ENCODE results near the gene ARHGEF4. TPM values are rescaled to one million over a fixed set of nuclear protein-coding genes. Genes with fewer than 3 reads are reported as not detected.
"Not testable (repeated sequence)": the region's sequence is repeated elsewhere in the genome, so short reads cannot be mapped to it uniquely, and the experiment has no call there.

The ARHGEF4 gene
- total RNA-seq, 6 experiments from 2014 or later = 0.44 to 6.7 (median 0.67) TPM; not detected in 2

DNA sequence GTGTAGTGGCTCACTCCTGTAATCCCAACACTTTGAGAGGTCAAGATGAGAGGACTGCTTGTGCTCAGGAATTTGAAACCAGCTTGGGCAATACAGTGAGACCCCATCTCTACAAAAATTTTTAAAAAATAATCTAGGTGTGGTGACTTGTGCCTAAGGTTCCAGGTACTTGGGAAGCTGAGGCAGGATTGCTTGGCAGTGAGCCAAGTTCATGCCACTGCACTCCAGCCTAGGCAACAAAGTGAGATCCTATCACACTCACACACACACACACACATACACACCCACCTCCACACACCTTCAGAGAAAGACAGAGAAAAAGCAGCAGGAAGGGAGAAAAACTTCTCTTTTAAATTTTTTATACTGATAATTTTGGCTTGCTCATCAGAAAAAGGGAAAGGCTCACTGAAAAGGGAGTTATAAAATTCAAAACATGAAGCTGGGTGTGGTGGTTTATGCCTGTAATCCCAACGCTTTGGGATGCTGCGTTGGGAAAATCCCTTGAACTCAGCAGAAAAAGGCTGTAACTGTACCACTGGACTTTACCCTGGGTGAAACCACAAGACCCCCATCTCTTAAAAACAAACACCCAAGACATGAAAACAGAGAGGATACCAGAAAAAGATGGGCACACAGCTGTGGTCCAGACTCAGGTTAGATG is 230.9 kb downstream of the ARHGEF4 start:
- TF ChIP-seq, protein P1, sequence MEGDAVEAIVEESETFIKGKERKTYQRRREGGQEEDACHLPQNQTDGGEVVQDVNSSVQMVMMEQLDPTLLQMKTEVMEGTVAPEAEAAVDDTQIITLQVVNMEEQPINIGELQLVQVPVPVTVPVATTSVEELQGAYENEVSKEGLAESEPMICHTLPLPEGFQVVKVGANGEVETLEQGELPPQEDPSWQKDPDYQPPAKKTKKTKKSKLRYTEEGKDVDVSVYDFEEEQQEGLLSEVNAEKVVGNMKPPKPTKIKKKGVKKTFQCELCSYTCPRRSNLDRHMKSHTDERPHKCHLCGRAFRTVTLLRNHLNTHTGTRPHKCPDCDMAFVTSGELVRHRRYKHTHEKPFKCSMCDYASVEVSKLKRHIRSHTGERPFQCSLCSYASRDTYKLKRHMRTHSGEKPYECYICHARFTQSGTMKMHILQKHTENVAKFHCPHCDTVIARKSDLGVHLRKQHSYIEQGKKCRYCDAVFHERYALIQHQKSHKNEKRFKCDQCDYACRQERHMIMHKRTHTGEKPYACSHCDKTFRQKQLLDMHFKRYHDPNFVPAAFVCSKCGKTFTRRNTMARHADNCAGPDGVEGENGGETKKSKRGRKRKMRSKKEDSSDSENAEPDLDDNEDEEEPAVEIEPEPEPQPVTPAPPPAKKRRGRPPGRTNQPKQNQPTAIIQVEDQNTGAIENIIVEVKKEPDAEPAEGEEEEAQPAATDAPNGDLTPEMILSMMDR (IDR thresholded peaks at IDR 0.05) = no peak
- TF ChIP-seq POLR2A (IDR thresholded peaks at IDR 0.05) = no peak
- Histone ChIP-seq H3K27ac (no peak overlapping the region), H3K27me3 (no peaks in the 10 kb centered on the region), H3K36me3 (peaks cover 0 to 33% (median 12%) of the 10 kb centered on the region in 4 donors), H3K9me3 (no peaks in the 10 kb centered on the region), H3K4me1 (peaks cover 0 to 12% (median 0%) of the 10 kb centered on the region in 4 donors), H3K4me3 (no peak overlapping the region)
- intact Hi-C loops (cut with DNase I) = no loop called here
- WGBS (ENCODE audit: insufficient coverage, low coverage, low lambda C conversion rate, missing lambda C conversion rate) = 45% methylated on average over 2 of the region's 2 CpGs
- DNase-seq = no peak
- peak in 1 of 4 donors; percentile 37 for ATAC-seq

DNA sequence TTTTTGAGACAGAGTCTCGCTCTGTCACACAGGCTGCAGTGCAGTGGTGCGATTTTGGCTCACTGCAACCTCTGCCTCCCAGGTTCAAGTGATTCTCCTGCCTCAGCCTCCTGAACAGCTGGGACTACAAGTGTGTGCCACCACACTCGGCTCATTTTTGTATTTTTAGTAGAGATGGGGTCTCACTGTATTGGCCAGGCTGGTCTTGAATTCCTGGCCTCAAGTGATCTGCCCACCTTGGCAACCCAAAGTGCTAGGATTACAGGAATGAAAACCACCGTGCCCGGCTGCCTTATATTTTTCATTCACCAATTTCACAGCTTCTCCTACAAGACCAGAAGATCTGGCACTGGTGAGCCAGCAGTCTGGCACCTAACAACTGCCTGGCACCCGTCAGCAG is 231.5 kb downstream of the ARHGEF4 start:
- ATAC-seq; DNase-seq; intact Hi-C loops (cut with DNase I); H3K4me3 ChIP-seq; H3K27ac ChIP-seq; H3K27me3 ChIP-seq; H3K9me3 ChIP-seq: not testable (repeated sequence)
- H3K4me1 ChIP-seq = peaks cover 0 to 12% (median 0%) of the 10 kb centered on the region in 4 donors
- 95% methylated on average over 3 of the region's 6 CpGs for WGBS (ENCODE audit: insufficient coverage, low coverage, low lambda C conversion rate, missing lambda C conversion rate)
- peaks cover 0 to 28% (median 13%) of the 10 kb centered on the region in 4 donors for H3K36me3 ChIP-seq

DNA sequence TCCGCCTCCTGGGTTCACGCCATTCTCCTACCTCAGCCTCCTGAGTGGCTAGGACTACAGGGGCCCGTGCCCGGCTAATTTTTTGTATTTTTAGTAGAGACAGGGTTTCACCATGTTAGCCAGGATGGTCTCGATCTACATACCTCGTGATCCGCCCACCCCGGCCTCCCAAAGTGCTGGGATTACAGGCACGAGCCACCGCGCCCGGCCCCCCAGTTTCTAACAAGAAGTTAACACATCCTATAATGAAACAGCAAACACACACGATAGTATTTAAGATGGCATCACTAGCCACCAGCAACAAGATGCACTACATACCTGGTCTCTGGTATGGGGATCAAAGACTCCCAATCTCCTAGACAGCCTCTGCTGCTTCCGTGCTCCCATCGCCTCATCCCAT is 238.9 kb downstream of the ARHGEF4 start:
- intact Hi-C loops (cut with DNase I); H3K9me3 ChIP-seq; ATAC-seq; H3K4me3 ChIP-seq; DNase-seq; H3K27me3 ChIP-seq: not testable (repeated sequence)
- 95% methylated on average over 13 of the region's 15 CpGs for WGBS (ENCODE audit: insufficient coverage, low coverage, low lambda C conversion rate, missing lambda C conversion rate)
- H3K27ac ChIP-seq = peak overlapping the region in 2 of 3 donors; percentile 63 to 89
- peaks cover 0 to 35% (median 15%) of the 10 kb centered on the region in 4 donors for H3K36me3 ChIP-seq
- peaks cover 0 to 59% (median 24%) of the 10 kb centered on the region in 4 donors for H3K4me1 ChIP-seq

DNA sequence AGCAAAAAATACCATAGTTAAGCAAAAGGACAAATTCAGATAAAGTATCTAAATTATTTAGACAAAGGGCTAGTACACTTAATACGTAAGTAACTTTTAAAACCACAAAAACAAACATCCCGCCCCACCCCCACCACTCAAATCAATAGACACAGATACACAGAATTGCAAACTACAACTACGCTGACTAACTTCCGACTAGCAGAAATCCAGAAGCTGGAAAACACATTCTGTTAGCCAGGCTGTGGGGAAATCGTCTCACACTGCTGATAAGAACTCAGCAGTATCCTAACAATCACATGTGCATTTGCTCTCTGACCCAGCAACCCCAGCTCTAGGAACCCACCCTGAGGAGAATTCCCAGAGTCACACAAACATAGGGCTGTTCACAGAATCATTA is 240.0 kb downstream of the ARHGEF4 start:
- Histone ChIP-seq H3K27me3 (no peaks in the 10 kb centered on the region), H3K4me3 (no peak overlapping the region), H3K4me1 (peaks cover 0 to 67% (median 27%) of the 10 kb centered on the region in 4 donors), H3K9me3 (no peaks in the 10 kb centered on the region), H3K27ac (peak overlapping the region; percentile 67 to 89 (median 72)), H3K36me3 (peaks cover 0 to 35% (median 11%) of the 10 kb centered on the region in 4 donors)
- TF ChIP-seq POLR2A (IDR thresholded peaks at IDR 0.05) = no peak
- TF ChIP-seq, protein P1 (IDR thresholded peaks at IDR 0.05) = no peak
- DNase-seq (peak; percentile 63 to 77 (median 64)), ATAC-seq (peak; percentile 84 to 89 (median 86))
- intact Hi-C loops (cut with DNase I) = no loop called here
- 29% methylated on average over 5 of the region's 5 CpGs for WGBS (ENCODE audit: insufficient coverage, low coverage, low lambda C conversion rate, missing lambda C conversion rate)

DNA sequence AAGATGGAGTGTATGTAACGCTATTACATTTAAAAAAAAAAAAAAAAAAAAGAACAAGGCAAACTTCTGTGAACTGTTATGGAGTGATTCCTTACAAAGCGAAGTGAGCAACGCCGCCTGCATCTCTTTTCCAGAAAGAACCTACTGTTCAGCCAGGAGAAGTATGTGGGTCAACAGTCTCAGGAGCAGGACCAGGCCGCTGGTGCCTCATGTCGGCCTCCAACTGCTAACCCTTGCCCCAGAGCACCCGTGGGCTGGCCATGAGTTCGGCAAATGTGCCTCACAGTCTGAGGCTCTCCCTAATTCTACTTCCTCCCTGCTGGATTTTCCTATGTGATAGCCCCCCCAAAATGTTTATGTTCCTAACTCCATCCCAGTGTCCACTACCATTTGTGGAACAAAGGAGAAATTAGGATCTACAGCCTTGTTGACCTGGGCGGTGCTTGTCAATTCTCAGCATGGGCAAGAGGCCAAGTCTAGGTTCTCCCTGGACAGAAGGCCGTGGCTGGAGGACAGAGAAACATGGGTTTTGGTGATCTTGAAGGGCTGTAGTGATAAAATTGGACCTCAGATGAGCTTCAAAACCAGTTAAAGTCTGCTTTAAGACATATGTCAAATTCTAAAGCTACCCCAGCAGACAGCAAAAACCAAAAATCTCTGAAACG is 240.6 kb downstream of the ARHGEF4 start:
- H3K27me3 ChIP-seq = no peaks in the 10 kb centered on the region
- peaks cover 0 to 38% (median 10%) of the 10 kb centered on the region in 4 donors for H3K36me3 ChIP-seq
- TF ChIP-seq, protein P1 (IDR thresholded peaks at IDR 0.05) = no peak
- no peak for TF ChIP-seq POLR2A (IDR thresholded peaks at IDR 0.05)
- peaks cover 0 to 73% (median 29%) of the 10 kb centered on the region in 4 donors for H3K4me1 ChIP-seq
- H3K27ac ChIP-seq = peak overlapping the region; percentile 67 to 89 (median 72)
- H3K9me3 ChIP-seq = no peaks in the 10 kb centered on the region
- ATAC-seq = peak; percentile 64 to 79 (median 75)
- H3K4me3 ChIP-seq = no peak overlapping the region
- peak in 2 of 3 donors; percentile 53 to 81 for DNase-seq
- intact Hi-C loops (cut with DNase I) = no loop called here
- WGBS (ENCODE audit: insufficient coverage, low coverage, low lambda C conversion rate, missing lambda C conversion rate) = 42% methylated on average over 6 of the region's 11 CpGs
